GM12873 (cell line): ENCODE results near the gene RALBP1.
A peak's percentile ranks its signal among the peaks of the same experiment; 100 is the strongest.

Experiments used
- CTCF ChIP-seq: IDR thresholded peaks from 2 replicates; pipeline ENCODE4 v1.5.1; 2012; ENCODE audit warnings: low read depth, mild to moderate bottlenecking, moderate library complexity, low read length, control low read depth; ENCODE audit not compliant: insufficient read depth; ENCODE audit errors: missing control alignments

The RALBP1 gene

DNA sequence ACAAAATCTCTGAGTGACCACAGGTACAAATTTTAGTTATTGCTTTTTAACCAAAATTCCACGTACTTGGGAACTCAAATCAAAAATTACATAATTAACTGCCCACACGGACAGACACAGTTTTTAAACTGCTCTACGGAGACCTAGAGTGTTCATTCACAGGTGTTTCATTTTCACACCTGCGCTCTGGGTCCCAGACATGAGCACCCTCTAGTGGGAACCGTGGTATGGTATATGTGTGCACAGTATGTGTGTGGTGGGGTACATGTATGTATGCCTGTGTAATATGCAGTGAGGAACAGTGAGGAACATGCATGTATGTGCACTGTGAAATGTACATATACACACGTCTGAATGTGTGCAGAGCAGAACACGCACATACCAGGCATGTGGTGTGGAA is 74.1 kb downstream of the RALBP1 start:
- peak; percentile 26 for TF ChIP-seq CTCF

DNA sequence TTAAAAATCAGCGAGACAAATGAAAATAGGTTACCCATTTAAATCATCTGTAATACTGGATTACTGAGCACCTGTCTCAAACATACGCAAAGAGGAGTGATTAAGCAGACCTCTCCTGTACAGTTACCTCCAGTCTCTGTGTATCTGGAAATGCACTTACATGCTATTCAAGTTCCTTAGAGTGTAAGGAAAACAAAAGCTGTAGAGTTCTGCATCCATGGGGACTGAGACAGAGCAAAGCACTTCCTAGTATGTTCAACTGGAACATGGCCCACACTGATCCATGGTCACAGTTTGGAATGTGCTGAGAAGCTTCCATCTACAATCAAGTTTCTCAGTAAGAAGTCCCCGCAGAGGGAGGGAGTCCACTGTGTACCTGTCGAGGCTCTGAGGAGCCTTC is 75.1 kb downstream of the RALBP1 start:
- no peak for TF ChIP-seq CTCF

DNA sequence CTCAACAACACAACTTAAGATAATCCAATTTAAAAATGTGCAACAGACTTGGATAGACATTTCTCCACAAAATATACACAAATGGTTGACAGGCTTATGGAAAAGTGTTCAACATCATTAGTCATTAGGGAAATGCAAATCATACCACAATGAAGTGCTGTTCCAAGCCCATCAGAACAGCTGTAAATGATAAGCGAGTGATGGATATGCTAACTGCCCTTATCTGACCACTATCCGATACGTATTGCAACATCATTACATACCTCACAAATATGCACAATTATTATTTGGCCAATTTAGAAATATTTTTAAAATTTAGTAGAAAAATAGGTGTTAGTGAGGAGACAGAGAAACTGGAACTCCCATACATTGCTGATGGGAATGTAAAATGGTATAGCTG is 76.9 kb downstream of the RALBP1 start:
- TF ChIP-seq CTCF, result no peak

DNA sequence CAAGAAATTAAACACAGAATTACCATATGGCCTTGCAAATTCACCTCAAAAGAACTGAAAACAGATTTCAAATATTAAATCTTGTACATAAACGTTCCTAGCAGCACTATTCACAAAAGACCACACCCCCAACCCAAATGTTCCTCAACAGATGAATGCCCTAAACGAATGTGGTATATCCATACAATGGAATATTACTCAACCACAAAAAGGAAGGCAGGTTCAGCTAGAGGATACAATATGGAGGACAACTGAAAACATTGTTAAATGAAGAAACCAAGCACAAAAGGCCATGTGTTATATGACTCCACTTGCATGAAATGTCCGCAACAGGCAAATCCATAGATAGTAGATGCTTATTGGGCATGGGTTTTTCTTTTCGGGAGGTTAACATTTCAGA is 77.3 kb downstream of the RALBP1 start:
- no peak for TF ChIP-seq CTCF

DNA sequence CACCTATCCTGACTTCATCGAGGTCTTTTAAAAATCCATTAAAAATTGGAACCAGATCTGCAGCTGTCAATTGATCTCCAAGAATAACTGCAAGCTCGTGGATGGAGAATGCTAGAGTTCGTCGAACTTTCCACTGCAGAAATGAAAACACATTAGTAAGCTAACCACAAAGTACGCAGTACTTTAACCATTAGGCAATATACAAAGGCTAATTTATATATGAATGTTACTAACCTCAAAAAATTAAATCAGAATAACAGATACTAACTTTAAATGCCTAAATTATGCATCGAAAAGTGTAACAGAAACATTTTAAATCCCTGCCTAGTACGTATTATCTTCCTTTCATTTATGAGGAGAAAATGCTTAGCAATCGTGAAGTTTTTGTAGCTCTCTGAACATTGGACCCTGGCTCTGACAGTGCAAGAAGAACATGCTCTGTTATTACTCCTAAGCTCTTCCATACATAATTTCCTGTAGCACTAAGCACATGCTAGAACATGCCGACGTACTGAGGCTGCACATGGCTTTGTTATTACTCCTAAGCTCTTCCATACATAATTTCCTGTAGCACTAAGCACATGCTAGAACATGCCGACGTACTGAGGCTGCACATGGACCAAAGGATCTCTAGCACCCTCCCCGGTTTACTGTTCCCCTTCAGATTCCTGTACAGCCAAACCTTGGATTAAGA is 82.1 kb downstream of the RALBP1 start:
- no peak for TF ChIP-seq CTCF

DNA sequence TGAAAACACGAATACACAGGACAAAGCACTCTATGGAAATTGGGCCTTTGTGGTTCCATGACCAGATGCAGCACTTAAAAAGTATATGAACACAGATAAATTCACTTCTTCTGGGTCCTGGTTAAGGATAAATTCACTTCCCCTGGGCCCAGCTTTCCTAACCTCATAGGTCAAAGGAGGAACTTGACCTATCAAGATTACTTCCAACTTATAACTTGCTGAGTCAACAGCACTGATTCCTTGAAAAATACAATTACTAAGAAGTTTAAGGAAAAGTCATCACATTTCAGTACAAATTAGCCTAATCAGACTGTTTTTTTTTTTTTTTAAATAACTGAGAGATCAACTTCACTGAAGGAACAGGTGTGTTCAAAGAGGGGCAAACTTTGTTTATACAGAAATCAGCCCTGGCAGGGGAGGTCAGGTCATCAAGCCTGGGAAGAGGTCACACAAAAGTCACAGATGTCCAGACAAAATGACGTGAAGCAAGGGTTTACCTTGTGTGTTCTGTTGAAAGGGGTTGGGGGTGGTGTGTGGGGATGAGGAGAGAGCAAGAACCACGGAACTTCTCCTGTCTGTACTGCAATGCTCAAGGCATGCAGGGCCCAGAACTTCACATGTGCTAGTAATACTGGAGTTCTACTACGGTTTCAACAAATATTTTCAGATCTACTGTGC is 83.2 kb downstream of the RALBP1 start:
- TF ChIP-seq CTCF, result no peak

- TF ChIP-seq CTCF, result no peak
Measured at GRCh38 chr18:9559253-9559652, 83.9 kb downstream of the RALBP1 start.
